ENCODE data around the gene OIT3. TPM values are rescaled to one million over a fixed set of nuclear protein-coding genes. Genes with fewer than 3 reads are reported as not detected.
"Not testable (repeated sequence)": the region's sequence is repeated elsewhere in the genome, so short reads cannot be mapped to it uniquely, and the experiment has no call there.

OIT3 gene
- total RNA-seq, 3 donors from 2014 or later = 0.12 to 0.25 (median 0.17) TPM

- Histone ChIP-seq H3K36me3 (ENCODE audit: low read depth) (no peaks in the 10 kb centered on the region), H3K4me3 (no peak overlapping the region), H3K9me3 (no peaks in the 10 kb centered on the region), H3K4me1 (ENCODE audit: low read depth) (no peaks in the 10 kb centered on the region)
- ATAC-seq (no peak), DNase-seq (no peak)
- intact Hi-C loops (cut with DNase I, micrococcal nuclease) = no loop called here
- TF ChIP-seq CTCF (IDR thresholded peaks at IDR 0.05) = no peak
These were observed 1.8 kb downstream of the OIT3 start for GRCh38 chr10:72895236-72895850.

- DNase-seq (no peak), ATAC-seq (no peak)
- Histone ChIP-seq H3K4me3 (no peak overlapping the region), H3K36me3 (ENCODE audit: low read depth) (no peaks in the 10 kb centered on the region), H3K4me1 (ENCODE audit: low read depth) (no peaks in the 10 kb centered on the region), H3K9me3 (no peaks in the 10 kb centered on the region)
- intact Hi-C loops (cut with DNase I, micrococcal nuclease) = no loop called here
- no peak for TF ChIP-seq CTCF (IDR thresholded peaks at IDR 0.05)
These were observed 5.1 kb downstream of the OIT3 start for GRCh38 chr10:72898616-72899015.

- no peak for TF ChIP-seq CTCF (IDR thresholded peaks at IDR 0.05)
- no peak for DNase-seq
- ATAC-seq = no peak
- no peaks in the 10 kb centered on the region for H3K4me1 ChIP-seq (ENCODE audit: low read depth)
- H3K36me3 ChIP-seq (ENCODE audit: low read depth) = no peaks in the 10 kb centered on the region
- intact Hi-C loops (cut with DNase I, micrococcal nuclease) = no loop called here
- H3K9me3 ChIP-seq = no peaks in the 10 kb centered on the region
- no peak overlapping the region for H3K4me3 ChIP-seq
These were observed 6.0 kb downstream of the OIT3 start for GRCh38 chr10:72899545-72899944.

GRCh38 chr10:72903941-72904446, 10.5 kb downstream of the OIT3 start:
- H3K36me3 ChIP-seq (ENCODE audit: low read depth); H3K9me3 ChIP-seq; H3K4me1 ChIP-seq (ENCODE audit: low read depth); intact Hi-C loops (cut with DNase I, micrococcal nuclease); DNase-seq; ATAC-seq; H3K4me3 ChIP-seq: not testable (repeated sequence)

GRCh38 chr10:72904806-72905205, 11.3 kb downstream of the OIT3 start:
- DNase-seq (no peak), ATAC-seq (no peak)
- no peak for TF ChIP-seq CTCF (IDR thresholded peaks at IDR 0.05)
- H3K4me1 ChIP-seq (ENCODE audit: low read depth) = no peaks in the 10 kb centered on the region
- no peak overlapping the region for H3K4me3 ChIP-seq
- intact Hi-C loops (cut with DNase I, micrococcal nuclease) = no loop called here
- no peaks in the 10 kb centered on the region for H3K36me3 ChIP-seq (ENCODE audit: low read depth)
- H3K9me3 ChIP-seq = no peaks in the 10 kb centered on the region

- TF ChIP-seq CTCF (IDR thresholded peaks at IDR 0.05) = no peak
- Histone ChIP-seq H3K4me3 (no peak overlapping the region), H3K4me1 (ENCODE audit: low read depth) (no peaks in the 10 kb centered on the region), H3K9me3 (no peaks in the 10 kb centered on the region), H3K36me3 (ENCODE audit: low read depth) (no peaks in the 10 kb centered on the region)
- DNase-seq (no peak), ATAC-seq (no peak)
- intact Hi-C loops (cut with DNase I, micrococcal nuclease) = no loop called here
These were observed 12.9 kb downstream of the OIT3 start for GRCh38 chr10:72906446-72906845.

Data from mucosa of descending colon (tissue), 3 donors.